GM13976 (cell line): ENCODE data around the gene USH2A.

Experiments
- DNase-seq: peaks from one replicate; pipeline ENCODE4 v3.0.0; 2012; ENCODE audit warnings: low spot score
- in situ Hi-C: fragments of 300-500 bp; cut with MboI; formaldehyde crosslinking; loops from one replicate; pipeline ENCODE4 v1.12.0; 2022; ENCODE audit warnings: low sequenced_read_pairs, mixed read lengths, inconsistent platforms; ENCODE audit not compliant: unreplicated experiment
- TF ChIP-seq, protein P1 (sequence below): IDR thresholded peaks from 2 replicates; pipeline ENCODE4 v1.5.1; 2012; ENCODE audit warnings: borderline replicate concordance, mild to moderate bottlenecking; ENCODE audit not compliant: insufficient read depth; ENCODE audit errors: extremely low read depth, missing control alignments, control extremely low read depth

USH2A gene

GRCh38 chr1:215682232-215682631 is 741.0 kb downstream of the USH2A start:
- TF ChIP-seq, protein P1, sequence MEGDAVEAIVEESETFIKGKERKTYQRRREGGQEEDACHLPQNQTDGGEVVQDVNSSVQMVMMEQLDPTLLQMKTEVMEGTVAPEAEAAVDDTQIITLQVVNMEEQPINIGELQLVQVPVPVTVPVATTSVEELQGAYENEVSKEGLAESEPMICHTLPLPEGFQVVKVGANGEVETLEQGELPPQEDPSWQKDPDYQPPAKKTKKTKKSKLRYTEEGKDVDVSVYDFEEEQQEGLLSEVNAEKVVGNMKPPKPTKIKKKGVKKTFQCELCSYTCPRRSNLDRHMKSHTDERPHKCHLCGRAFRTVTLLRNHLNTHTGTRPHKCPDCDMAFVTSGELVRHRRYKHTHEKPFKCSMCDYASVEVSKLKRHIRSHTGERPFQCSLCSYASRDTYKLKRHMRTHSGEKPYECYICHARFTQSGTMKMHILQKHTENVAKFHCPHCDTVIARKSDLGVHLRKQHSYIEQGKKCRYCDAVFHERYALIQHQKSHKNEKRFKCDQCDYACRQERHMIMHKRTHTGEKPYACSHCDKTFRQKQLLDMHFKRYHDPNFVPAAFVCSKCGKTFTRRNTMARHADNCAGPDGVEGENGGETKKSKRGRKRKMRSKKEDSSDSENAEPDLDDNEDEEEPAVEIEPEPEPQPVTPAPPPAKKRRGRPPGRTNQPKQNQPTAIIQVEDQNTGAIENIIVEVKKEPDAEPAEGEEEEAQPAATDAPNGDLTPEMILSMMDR, result no peak
- in situ Hi-C loops, result no loop called here
- no peak for DNase-seq

GRCh38 chr1:215681041-215681440 is 742.2 kb downstream of the USH2A start:
- TF ChIP-seq, protein P1, result no peak
- DNase-seq, result no peak
- in situ Hi-C loops, result no loop called here

- DNase-seq, result no peak
- TF ChIP-seq, protein P1, result no peak
- in situ Hi-C loops, result no loop called here
Measured at GRCh38 chr1:215679231-215679630, 744.0 kb downstream of the USH2A start.

DNA sequence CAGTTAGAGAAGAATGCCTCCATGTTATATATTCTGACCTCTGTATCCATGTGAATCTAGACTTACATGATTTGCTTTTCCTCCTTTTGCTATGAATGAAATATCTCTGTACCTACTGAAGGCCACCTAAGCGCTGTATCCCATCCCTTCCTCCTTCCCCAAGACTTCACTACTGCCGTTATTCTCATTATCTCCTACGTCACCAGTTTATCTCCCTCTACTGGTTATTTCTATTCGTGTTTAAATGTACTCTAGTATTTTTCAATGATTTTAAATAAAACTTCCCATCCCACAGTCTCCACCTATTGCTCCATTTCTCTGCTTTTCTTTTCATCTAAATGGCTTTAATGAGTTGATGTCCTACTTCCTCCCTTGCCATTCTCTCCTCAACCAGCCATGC is 746.1 kb downstream of the USH2A start:
- in situ Hi-C loops, result no loop called here
- DNase-seq, result no peak
- TF ChIP-seq, protein P1, result no peak

- no peak for DNase-seq
- TF ChIP-seq, protein P1, result no peak
- in situ Hi-C loops, result no loop called here
Measured at GRCh38 chr1:215673943-215674342, 749.3 kb downstream of the USH2A start.

DNA sequence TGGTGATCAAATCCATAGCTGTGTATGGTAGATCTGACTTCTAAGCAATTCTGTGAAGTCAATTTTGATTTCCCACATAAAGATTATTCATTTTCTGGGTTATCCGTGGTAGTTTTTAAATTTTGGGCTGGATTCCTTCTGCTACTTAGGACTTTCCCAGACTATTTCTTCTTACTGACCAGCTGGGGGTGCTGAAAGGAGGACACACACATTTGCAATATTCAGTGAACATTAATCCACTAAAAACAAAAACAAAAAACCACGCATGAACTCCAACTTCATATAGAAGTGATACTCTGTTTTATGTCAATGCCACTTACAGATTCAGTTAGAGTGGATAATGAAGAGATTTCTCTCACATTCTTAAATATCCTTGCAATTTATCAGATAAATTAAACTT is 750.8 kb downstream of the USH2A start:
- no peak for DNase-seq
- TF ChIP-seq, protein P1, result no peak
- in situ Hi-C loops, result no loop called here
